GM23248 (cell line): ENCODE data around the gene C20orf202.

Source experiments
- EZH2 ChIP-seq: fragments of 200-600 bp; sonication (generic); IDR thresholded peaks from 2 replicates; pipeline ENCODE4 v1.6.1; 2018; ENCODE audit warnings: antibody characterized with exemption, mild to moderate bottlenecking; ENCODE audit not compliant: insufficient read depth, poor library complexity, severe bottlenecking
- EZH2phosphoT487 ChIP-seq: fragments of 200-600 bp; sonication (generic); IDR thresholded peaks from 2 replicates; pipeline ENCODE4 v1.6.1; 2018; ENCODE audit warnings: antibody characterized with exemption, moderate library complexity, mild to moderate bottlenecking, low read depth; ENCODE audit not compliant: insufficient read depth

DNA sequence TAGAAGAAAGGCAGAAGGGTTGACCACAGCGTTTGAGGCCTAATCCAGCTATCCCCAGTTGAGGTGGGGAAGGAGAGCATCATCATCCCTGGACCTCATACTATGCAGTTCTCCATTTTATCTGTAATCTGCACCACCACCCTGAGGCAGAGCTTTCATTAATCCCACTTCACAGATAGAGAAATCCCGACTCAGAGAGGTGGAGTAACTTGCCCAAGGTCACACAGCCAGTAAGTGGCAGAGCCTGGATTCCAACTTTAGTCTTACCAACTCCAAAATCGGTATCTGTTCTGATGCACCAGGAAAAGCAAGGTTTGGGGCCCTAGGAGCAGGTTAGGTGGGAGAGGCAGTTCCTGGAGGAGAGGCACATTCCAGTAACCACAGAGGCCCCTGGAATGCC lies 25.2 kb upstream of the C20orf202 start:
- TF ChIP-seq EZH2 = no peak
- no peak for TF ChIP-seq EZH2phosphoT487
